Mesothelial cell of epicardium (in vitro differentiated cells): Measurements from ENCODE around the gene ETFBKMT. TPM values are rescaled to one million over a fixed set of nuclear protein-coding genes. Genes with fewer than 3 reads are reported as not detected.
A peak's percentile ranks its signal among the peaks of the same experiment; 100 is the strongest.

Source experiments
- DNase-seq, 2 experiments: peaks; one replicate each; pipeline ENCODE4 v3.0.0; 2021; ENCODE audit warnings: low spot score in 2 of 2; ENCODE audit not compliant: unreplicated experiment in 2 of 2
- H3K27ac Mint-ChIP-seq: 2 replicates; pipeline ENCODE4 v1.8.0; 2021; ENCODE audit warnings: mixed read lengths
- H3K27me3 Mint-ChIP-seq: 2 replicates; pipeline ENCODE4 v1.8.0; 2021; ENCODE audit warnings: low read depth, mixed read lengths
- H3K36me3 Mint-ChIP-seq: 2 replicates; pipeline ENCODE4 v1.8.0; 2021; ENCODE audit warnings: mixed read lengths
- H3K4me1 Mint-ChIP-seq: 2 replicates; pipeline ENCODE4 v1.8.0; 2021; ENCODE audit warnings: mixed read lengths
- H3K4me3 Mint-ChIP-seq: 2 replicates; pipeline ENCODE4 v1.8.0; 2021; ENCODE audit warnings: mild to moderate bottlenecking, moderate library complexity, mixed read lengths
- H3K9me3 Mint-ChIP-seq: 2 replicates; pipeline ENCODE4 v1.8.0; 2021; ENCODE audit warnings: mixed read lengths
- total RNA-seq: library from RNA; stranded (reverse); gene quantifications from 3 replicates; pipeline ENCODE4 v1.2.1, GENCODE V29; 2021
- TF ChIP-seq, protein P1 (sequence below): fragments of 200-600 bp; sonication (generic); IDR thresholded peaks from one replicate; pipeline ENCODE4 v1.5.0; 2021; ENCODE audit warnings: antibody characterized with exemption; ENCODE audit not compliant: unreplicated experiment

The ETFBKMT gene
- total RNA-seq, 1 donor from 2014 or later = 2.6 TPM

DNA sequence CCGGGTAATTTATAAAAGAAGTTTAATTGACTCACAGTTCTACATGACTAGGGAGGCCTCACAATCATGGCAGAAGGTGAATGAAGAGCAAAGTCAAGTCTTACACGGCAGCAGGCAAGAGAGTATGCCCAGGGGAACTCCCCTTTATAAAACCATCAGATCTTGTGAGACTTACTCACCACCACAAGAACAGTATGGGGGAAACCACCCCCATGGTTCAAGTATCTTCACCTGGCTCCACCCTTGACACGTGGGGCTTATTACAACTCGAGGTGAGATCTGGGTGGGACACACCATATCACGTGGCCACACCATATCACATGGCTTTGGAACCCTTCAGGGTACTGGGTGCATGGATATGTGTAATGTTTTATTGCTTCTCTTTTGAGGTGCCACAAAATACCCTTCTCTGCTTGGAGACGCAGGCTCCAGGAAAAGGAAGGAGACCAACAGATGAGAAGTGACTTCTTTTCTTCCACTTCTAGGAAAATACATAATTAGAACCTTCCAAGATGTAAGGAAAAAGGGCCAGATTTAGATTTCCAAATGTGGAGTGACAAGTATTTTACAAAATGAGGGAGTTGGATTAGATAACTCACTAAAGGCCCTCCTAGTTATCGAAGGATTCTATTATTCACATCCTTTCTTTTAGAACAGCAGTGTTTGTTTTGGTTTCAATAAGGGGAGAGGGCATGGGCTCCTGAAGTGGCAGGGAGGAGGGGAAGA lies 33.1 kb upstream of the ETFBKMT start:
- Mint-ChIP-seq H3K4me3 (no peak overlapping the region), H3K27ac (no peak overlapping the region), H3K36me3 (no peaks in the 10 kb centered on the region), H3K27me3 (no peaks in the 10 kb centered on the region), H3K4me1 (peaks cover 26% of the 10 kb centered on the region), H3K9me3 (no peaks in the 10 kb centered on the region)
- TF ChIP-seq, protein P1, sequence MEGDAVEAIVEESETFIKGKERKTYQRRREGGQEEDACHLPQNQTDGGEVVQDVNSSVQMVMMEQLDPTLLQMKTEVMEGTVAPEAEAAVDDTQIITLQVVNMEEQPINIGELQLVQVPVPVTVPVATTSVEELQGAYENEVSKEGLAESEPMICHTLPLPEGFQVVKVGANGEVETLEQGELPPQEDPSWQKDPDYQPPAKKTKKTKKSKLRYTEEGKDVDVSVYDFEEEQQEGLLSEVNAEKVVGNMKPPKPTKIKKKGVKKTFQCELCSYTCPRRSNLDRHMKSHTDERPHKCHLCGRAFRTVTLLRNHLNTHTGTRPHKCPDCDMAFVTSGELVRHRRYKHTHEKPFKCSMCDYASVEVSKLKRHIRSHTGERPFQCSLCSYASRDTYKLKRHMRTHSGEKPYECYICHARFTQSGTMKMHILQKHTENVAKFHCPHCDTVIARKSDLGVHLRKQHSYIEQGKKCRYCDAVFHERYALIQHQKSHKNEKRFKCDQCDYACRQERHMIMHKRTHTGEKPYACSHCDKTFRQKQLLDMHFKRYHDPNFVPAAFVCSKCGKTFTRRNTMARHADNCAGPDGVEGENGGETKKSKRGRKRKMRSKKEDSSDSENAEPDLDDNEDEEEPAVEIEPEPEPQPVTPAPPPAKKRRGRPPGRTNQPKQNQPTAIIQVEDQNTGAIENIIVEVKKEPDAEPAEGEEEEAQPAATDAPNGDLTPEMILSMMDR = no peak
- DNase-seq = no peak

- no peak overlapping the region for H3K4me3 Mint-ChIP-seq
- no peak for DNase-seq
- no peaks in the 10 kb centered on the region for H3K27me3 Mint-ChIP-seq
- peaks cover 26% of the 10 kb centered on the region for H3K4me1 Mint-ChIP-seq
- TF ChIP-seq, protein P1 = no peak
- peaks cover 3% of the 10 kb centered on the region for H3K9me3 Mint-ChIP-seq
- peaks cover 2% of the 10 kb centered on the region for H3K36me3 Mint-ChIP-seq
- H3K27ac Mint-ChIP-seq = no peak overlapping the region
Observed at GRCh38 chr12:31627456-31628054, 31.9 kb upstream of the ETFBKMT start.

GRCh38 chr12:31629756-31630732 lies 29.4 kb upstream of the ETFBKMT start:
- TF ChIP-seq, protein P1 = no peak
- Mint-ChIP-seq H3K36me3 (peaks cover 2% of the 10 kb centered on the region), H3K4me1 (peaks cover 26% of the 10 kb centered on the region), H3K27ac (peak overlapping the region; percentile 18), H3K4me3 (no peak overlapping the region), H3K27me3 (no peaks in the 10 kb centered on the region), H3K9me3 (peaks cover 3% of the 10 kb centered on the region)
- no peak for DNase-seq

DNA sequence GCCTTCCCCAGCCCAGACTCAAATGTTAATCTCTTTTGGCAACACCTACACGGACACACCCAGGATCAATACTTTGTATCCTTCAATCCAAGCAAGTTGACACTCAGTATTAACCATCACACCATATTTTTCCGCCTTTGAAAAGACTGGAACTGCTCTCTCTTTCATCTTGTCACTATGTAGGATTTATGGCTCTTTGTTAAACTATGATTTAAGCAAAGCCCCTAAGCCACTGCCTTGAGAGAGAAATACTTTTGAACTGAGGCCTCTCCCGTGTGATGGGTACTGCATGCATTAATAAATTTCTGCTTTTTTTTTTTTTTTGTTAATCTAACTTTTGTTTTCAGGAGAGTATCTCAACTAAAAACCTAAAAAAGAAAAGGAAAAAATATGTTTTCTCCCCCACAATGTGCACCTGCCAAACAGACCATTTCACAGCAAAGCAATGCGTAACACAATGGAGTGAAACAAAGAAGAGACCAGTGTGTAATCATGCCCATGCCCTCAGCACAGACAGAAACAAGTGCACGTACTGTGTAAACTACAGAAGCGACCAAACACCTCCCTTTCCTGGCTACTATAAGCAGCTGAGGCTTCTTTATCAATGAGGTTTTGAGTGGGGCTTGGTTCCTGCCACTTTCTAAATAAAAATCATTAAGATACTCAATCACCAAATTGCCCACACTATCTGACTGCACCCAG lies 28.3 kb upstream of the ETFBKMT start:
- no peak overlapping the region for H3K4me3 Mint-ChIP-seq
- H3K9me3 Mint-ChIP-seq = peaks cover 3% of the 10 kb centered on the region
- H3K27ac Mint-ChIP-seq = peak overlapping the region; percentile 35
- TF ChIP-seq, protein P1 = no peak
- H3K27me3 Mint-ChIP-seq = no peaks in the 10 kb centered on the region
- DNase-seq = no peak
- peaks cover 2% of the 10 kb centered on the region for H3K36me3 Mint-ChIP-seq
- H3K4me1 Mint-ChIP-seq = peaks cover 26% of the 10 kb centered on the region

DNA sequence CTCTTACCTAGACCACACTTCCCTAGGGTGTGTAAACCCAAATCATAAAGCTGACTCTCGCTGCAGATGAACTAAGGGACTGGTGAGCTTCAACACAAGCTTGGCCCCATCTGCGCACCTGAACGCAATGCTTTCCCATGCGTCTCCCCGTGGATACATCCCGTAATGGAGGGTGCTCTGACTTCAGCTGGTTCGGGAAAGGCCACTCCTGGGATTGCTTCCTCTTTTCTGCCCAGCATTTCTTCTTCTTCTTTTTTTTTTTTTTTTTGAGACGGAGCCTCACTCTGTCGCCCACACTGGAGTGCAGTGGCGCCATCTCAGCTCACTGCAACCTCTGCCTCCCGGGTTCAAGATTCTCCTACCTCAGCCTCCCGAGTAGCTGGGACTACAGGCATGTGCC lies 27.7 kb upstream of the ETFBKMT start:
- no peak overlapping the region for H3K27ac Mint-ChIP-seq

More for the DNA sequence above, 27.7 kb upstream of the ETFBKMT start:
- Mint-ChIP-seq H3K4me3 (no peak overlapping the region), H3K27me3 (no peaks in the 10 kb centered on the region), H3K9me3 (peaks cover 3% of the 10 kb centered on the region), H3K36me3 (peaks cover 2% of the 10 kb centered on the region), H3K4me1 (peaks cover 26% of the 10 kb centered on the region)
- no peak for DNase-seq
- TF ChIP-seq, protein P1 = no peak
